ENCODE data around the gene ORC3. TPM values are rescaled to one million over a fixed set of nuclear protein-coding genes. Genes with fewer than 3 reads are reported as not detected.
"Not testable (repeated sequence)": the region's sequence is repeated elsewhere in the genome, so short reads cannot be mapped to it uniquely, and the experiment has no call there.

Gene ORC3
- total RNA-seq, 2 donors from 2014 or later, result 14.0 to 16.4 TPM

- intact Hi-C loops (cut with DNase I), result no loop called here
- peak overlapping the region; percentile 95 for H3K27ac ChIP-seq
- no peaks in the 10 kb centered on the region for H3K27me3 ChIP-seq
- TF ChIP-seq CTCF (IDR thresholded peaks at IDR 0.05), result no peak
- H3K9ac ChIP-seq (ENCODE audit: low read depth in 2 of 2, low read length in 2 of 2), result peak overlapping the region; percentile 91 to 98
- peak; percentile 29 for DNase-seq
- no peaks in the 10 kb centered on the region for H3K4me1 ChIP-seq
- peak overlapping the region; percentile 90 for H3K4me3 ChIP-seq
- H3K36me3 ChIP-seq, result no peaks in the 10 kb centered on the region
- no peaks in the 10 kb centered on the region for H3K9me3 ChIP-seq
These were observed 110.7 kb downstream of the ORC3 start for GRCh38 chr6:87700397-87701343.

DNA sequence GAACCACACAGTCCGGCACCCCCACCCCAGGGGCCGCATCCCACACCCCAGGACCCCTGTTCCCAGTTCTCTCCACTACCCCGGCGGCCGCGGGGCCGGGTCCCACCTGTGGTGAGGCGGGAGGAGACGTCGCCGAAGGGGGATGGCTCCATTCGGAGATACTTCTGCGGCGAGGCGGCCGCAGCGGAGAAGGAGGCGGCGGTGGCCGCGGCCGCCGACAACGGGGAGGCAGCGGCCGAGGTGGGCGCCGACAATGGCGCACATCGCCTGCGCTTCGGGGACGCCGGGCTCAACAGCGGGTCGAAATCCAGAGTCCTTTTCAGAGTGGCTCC is 111.4 kb downstream of the ORC3 start:
- intact Hi-C loops (cut with DNase I), result no loop called here
- H3K9me3 ChIP-seq, result no peaks in the 10 kb centered on the region

GRCh38 chr6:87701676-87702588 is 112.0 kb downstream of the ORC3 start, which contains the start of gene AKIRIN2:
AKIRIN2 (minus strand) TSS chr6:87702233; CDS start chr6:87701684, 549 bp downstream.
- TF ChIP-seq CTCF (IDR thresholded peaks at IDR 0.05), result no peak
- no peaks in the 10 kb centered on the region for H3K9me3 ChIP-seq
- intact Hi-C loops (cut with DNase I), result no loop called here

More for the DNA sequence above, 111.4 kb downstream of the ORC3 start:
- Histone ChIP-seq H3K36me3 (no peaks in the 10 kb centered on the region), H3K9ac (ENCODE audit: low read depth in 2 of 2, low read length in 2 of 2) (peak overlapping the region; percentile 91 to 98), H3K27ac (peak overlapping the region; percentile 95), H3K27me3 (no peaks in the 10 kb centered on the region), H3K4me1 (no peaks in the 10 kb centered on the region), H3K4me3 (peak overlapping the region; percentile 90)
- TF ChIP-seq CTCF (IDR thresholded peaks at IDR 0.05), result no peak
- DNase-seq, result peak; percentile 39

GRCh38 chr6:87702589-87702945 is 112.6 kb downstream of the ORC3 start:
- Histone ChIP-seq H3K27me3 (no peaks in the 10 kb centered on the region), H3K27ac (peak overlapping the region; percentile 95), H3K4me3 (peak overlapping the region; percentile 90), H3K9ac (ENCODE audit: low read depth in 2 of 2, low read length in 2 of 2) (peak overlapping the region; percentile 20 to 98), H3K36me3 (no peaks in the 10 kb centered on the region), H3K4me1 (no peaks in the 10 kb centered on the region), H3K9me3 (no peaks in the 10 kb centered on the region)
- TF ChIP-seq CTCF (IDR thresholded peaks at IDR 0.05), result no peak
- DNase-seq, result no peak
- intact Hi-C loops (cut with DNase I), result no loop called here

More at GRCh38 chr6:87701676-87702588, 112.0 kb downstream of the ORC3 start, which contains the start of gene AKIRIN2:
- Histone ChIP-seq H3K4me1 (no peaks in the 10 kb centered on the region), H3K4me3 (peak within 1 kb of the TSS; percentile 90), H3K36me3 (no peaks in the 10 kb centered on the region), H3K27ac (peak within 1 kb of the TSS; percentile 95), H3K27me3 (no peaks in the 10 kb centered on the region), H3K9ac (ENCODE audit: low read depth in 2 of 2, low read length in 2 of 2) (peak within 1 kb of the TSS; percentile 91 to 98)
- DNase-seq, result peak; percentile 97

- DNase-seq; H3K27me3 ChIP-seq; H3K36me3 ChIP-seq; H3K4me1 ChIP-seq; intact Hi-C loops (cut with DNase I); H3K9me3 ChIP-seq: not testable (repeated sequence)
- peak overlapping the region; percentile 90 for H3K4me3 ChIP-seq
- peak overlapping the region; percentile 95 for H3K27ac ChIP-seq
- peak overlapping the region; percentile 20 to 98 for H3K9ac ChIP-seq (ENCODE audit: low read depth in 2 of 2, low read length in 2 of 2)
These were observed 113.1 kb downstream of the ORC3 start for GRCh38 chr6:87703039-87703438.

Data from colonic mucosa (tissue), 4 donors.